HG02642 (cell line): ENCODE results near the gene TBC1D22A.

Experiments
- ATAC-seq: cut with Tn5 transposase; IDR thresholded peaks from one replicate; pipeline ENCODE4 v1.9.1; 2021; ENCODE audit warnings: mild to moderate bottlenecking; ENCODE audit not compliant: unreplicated experiment, poor library complexity

TBC1D22A gene

DNA sequence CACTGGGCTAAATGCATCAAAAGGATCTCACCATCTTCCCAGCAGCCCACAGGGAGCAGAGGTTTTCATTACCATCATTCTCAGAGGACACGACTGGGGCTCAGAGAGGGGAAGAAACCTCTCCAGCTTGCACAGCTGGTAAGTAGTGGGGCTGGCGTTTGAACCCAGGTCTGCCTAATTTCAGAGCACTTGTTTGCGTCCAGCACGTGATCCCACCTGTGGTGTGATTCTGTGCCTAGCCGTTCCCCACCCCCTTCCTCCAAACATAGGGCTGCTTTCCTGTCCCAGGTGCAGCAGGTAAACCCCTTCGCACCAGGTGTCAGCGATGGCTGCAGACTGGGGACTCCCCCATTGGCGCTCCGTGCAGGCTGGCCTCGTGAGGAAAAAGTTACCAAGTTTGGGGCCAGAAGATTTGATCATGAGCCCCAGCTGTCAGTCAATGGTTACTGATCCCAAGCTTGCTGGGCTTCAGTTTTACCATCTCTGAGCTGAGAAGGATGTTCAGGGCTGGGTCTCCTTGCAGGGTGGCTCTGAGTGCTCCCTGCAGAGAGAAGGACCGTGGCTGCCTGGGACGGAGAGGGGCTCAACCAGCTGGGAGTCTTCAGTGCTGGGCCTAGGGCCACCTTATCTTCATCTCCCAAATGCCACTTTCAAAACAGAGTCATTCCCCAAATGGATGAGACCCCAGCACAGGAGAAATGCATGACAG, 445.6 kb downstream of the TBC1D22A start:
- no peak for ATAC-seq

DNA sequence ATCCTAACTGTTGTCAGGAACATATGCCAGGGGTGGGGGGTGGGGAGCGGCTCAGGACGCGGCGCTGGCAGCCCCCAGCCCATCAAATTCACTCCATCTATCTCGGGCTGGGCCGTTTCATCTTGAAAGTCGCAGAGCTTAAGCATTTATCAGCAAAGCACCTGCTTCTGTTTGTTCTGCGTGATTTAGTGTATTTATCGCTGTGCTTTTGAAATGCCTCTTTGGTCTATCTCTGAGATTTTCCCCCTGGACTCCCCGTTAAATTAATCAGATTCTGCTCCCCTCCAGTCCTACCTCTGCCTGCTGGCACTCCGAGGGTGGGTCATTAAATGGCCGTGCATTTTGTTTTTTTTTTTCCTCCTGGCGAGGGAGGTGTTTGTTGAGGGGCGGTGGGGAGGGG, 446.2 kb downstream of the TBC1D22A start:
- no peak for ATAC-seq

DNA sequence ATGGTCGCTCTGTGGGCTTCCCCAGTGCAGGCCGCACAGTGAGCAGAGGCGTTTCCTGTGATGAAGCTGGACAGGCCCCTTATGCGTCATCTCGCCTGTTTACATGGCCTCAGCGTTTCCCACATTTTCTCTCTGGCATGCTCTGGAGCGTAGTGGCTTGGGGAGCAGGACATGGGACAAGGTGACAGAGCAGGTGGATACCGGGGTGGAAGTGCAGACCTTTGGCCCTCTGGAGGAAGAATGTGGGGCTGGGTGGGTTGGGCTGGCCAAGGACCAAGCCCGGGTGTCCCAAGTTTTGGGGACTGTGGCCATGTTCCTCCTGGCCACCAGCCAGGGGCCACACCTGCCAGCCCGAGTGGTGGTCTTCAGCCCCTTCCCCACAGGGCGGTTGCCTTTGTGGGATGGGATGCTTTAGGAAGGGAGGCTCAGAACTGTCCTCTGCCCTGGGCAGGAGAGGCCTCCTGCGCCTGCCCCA, 446.6 kb downstream of the TBC1D22A start:
- no peak for ATAC-seq

DNA sequence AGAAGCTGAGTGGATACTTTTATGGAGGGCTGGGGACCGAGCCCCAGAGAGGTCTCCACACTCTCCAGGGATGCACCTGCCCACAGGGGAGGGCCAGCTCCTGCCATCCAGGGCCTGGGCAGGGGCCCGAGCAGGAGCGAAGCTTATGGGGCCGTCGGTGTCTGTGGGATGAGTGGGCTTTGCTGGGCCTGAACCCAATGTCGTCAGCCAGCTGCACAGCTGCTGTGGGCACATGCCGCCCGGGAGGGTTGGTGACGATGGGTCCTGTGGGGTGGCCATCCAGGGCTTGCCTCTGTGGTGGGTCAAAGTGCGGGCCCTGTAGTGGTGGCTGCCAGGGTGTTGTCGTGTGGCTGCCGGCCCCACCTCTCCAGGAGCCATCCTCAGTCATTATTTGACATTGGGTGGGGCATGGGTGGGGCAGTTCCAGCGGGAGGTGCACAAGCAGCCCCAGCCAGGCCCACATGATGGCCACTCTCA, 447.1 kb downstream of the TBC1D22A start:
- ATAC-seq: no peak

DNA sequence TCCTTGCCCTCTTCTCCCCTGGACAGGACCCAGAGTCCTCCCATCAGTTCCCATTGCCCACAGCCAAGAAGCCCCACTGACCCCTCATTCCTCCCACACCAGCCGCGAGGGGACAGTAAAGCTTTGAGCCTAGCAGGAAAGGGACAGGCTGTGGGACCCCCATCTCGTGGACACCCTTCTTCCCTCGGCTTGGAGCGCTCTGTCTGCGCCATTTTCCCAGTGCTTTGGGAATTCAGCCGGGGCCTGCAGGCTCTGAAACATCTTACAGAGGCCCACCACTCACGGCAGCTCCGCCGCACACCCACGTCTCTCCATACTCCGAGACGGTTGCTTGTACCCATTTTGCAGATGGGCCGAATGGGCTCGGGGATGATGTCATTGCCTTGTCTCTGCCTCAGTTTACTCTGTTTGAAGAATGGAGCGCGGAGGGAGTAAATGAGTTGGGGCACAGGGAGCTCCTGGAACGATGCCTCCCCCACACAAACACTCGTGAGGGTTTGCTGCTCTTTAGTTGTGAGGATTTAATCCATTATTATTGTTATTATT, 447.7 kb downstream of the TBC1D22A start:
- ATAC-seq: no peak

DNA sequence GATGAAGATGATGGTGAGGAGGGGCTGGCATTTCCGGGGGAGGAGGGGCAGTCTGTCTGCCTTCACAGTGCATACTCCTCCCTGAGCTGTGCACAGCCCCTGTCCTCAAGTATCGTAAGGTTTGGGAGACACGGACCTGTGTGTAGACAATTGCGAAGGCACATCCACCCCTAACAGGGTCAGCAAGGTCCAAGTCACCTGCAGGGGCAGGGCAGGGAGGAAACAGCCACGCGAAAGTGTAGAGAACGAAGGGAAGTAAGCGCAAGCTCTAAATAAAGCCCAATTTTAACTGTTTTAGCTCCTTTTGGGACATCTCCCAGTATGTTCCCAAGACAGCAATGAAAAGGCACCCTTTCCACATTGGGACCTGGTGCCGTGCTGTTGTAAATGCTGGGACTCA, 448.2 kb downstream of the TBC1D22A start:
- no peak for ATAC-seq

DNA sequence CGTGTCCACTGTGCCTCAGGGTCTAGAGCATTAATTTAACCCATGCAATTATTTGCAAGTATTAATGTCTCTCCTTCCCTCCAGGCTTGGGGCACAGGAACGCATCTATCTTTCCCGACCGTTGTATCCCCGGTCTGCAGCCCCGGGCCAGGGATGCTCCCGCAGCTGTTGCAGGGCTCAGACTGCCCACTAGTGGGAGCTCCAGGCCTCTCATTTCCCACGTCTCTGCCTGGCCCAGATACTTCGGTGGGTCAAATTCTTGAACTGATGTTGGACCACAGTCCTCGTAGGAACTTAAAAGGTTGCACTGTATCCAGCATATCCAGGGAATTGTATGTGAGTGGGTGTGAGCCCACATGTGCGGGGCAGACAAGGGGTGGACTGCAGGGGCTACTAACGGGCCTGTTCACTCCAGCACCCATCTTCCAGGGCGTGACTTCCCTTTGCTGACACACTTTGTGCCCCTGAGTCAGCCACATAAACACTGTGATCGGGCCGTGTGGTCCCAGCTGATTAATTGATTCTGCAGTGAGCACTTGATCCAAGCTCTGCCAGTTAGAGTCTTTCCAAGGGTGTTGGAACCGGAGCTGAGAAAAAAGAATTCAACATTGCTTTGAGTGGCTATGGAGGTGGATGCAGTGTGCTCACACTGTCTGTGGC, 451.3 kb downstream of the TBC1D22A start:
- ATAC-seq: no peak

DNA sequence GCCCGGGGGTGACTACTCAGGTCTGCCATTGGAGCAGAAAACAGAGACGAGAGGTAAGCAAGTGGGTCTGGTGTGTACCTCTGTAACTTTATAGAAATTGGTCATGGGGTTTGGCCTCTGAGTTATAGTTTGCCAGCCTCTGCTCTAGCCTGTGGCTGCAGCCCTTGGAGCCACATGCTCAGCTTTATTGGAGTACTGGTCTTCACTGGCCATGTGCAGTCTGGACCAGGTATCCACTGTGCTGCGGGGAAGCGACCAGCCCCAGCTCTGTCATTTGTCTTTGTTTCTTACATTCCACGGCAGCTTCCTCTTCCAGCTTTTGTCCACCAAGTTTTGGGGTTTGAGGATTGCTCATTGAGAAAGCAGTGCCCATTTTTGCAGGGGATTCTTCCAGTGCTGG, 453.4 kb downstream of the TBC1D22A start:
- no peak for ATAC-seq

DNA sequence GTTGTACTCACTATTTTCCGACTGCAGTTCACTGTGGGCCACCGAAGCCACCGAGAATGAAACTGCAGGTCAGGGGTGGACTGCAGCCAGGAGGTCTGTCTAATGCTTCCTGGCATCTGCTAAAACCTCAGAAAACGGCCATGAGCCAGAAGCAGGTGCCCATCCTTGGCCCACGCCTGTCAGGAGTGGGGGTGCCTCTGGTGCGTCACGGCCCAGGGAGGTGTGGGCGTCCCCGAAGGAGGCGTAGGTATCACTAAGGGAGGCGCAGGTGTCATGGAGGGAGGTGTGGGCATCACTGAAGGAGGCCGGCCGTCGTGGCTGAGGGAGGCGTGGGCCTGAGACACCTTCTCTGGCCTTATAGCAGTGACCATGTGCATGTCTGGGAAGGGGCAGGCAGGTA, 456.2 kb downstream of the TBC1D22A start:
- ATAC-seq: no peak

DNA sequence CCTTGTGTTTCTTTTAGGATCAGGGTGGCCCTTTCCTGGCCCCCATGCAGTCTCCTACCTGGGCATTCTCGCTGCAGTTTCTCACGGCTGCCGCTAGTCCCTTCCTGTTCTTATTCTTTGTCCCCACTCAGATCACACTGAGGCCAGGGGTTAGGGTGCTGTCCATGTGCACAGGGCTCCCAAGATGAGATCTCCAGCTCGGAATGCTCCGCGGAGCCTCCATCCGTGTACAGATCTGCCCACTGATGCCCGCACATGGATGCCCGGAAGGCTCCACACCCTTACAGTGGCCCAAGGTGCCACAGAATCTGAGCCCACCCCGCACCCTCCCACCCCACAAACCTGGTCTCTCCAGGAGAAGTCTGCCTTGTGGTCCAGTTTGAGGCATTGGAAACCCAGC, 457.3 kb downstream of the TBC1D22A start:
- no peak for ATAC-seq

DNA sequence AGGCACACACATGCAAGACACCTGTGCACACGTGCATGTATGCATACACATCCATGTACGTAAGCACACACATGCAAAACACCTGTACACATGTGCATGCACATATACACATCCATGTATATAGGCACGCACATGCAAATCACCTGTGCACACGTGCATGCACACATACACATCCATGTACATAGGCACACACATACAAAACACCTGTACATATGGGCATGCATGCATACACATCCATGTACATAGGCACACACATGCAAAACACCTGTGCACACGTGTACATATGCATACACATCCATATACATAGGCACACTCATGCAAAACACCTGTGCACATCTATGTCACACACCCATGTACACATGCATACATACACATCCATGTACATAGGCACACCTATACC, 458.3 kb downstream of the TBC1D22A start:
- no peak for ATAC-seq

DNA sequence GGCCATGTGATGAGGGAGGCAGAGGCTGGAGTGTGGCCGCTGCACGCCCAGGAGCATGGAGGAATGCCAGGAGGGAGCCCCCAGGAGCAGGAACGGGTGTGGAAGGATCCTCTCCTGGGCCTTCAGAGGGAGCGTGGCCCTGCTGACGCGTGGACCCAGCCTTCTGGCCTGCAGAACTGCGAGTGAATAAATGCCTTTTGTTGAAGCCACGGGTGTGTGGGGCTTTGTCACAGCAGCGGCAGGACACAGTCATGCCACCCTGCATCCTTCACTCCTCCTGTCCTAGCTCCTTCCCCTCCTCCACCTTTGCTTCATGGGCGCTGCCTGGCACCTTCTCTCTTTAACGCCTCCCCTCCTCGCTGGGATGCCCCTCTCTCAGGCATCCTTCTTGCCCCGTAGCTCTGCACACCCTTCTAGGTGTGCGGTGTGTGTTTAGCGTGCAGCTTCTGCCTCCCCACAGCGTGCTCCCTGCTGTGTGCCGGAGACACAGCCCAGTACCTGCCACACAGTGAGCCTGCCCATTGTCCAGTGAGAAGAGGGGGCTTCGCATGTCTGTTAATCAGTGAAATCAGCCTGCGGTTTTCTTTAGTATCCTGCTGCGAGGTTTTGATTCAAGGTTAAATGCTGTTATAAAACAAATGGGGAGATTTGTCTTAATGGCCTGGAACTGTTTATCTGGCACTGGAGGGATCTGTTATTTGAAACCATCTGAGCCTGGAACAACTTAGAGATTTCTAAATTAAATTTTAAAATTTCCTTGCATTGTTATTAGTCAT, 459.6 kb downstream of the TBC1D22A start:
- no peak for ATAC-seq
